Measurements from ENCODE around the gene PRKAR2B.

The PRKAR2B gene

GRCh38 chr7:107043491-107043890, 1.0 kb upstream of the PRKAR2B start:
- Histone ChIP-seq H3K36me3 (replicated peaks; ENCODE audit: low read depth, low read length) (peaks cover 3% of the 10 kb centered on the region), H3K9ac (ENCODE audit: low read length) (no peak overlapping the region), H3K4me1 (ENCODE audit: low read length) (peaks cover 37% of the 10 kb centered on the region), H3K27ac (ENCODE audit: low read length) (no peak overlapping the region), H3K27me3 (ENCODE audit: low read depth, low read length) (no peaks in the 10 kb centered on the region), H3K4me3 (ENCODE audit: low read length) (no peak overlapping the region; the same call in 1 of the 2 replicates), H3K4me2 (ENCODE audit: low read length) (peak overlapping the region; percentile 90; the same call in 1 of the 2 replicates), H4K20me1 (ENCODE audit: insufficient read depth, low read length) (no peaks in the 10 kb centered on the region), H2AFZ (ENCODE audit: low read depth, low read length) (no peak overlapping the region; the same call in 1 of the 2 replicates), H3K9me3 (ENCODE audit: insufficient read depth, low read length) (no peaks in the 10 kb centered on the region), H3K79me2 (ENCODE audit: low read length) (peaks cover 26% of the 10 kb centered on the region)
- no peak for TF ChIP-seq CTCF (IDR thresholded peaks at IDR 0.05; ENCODE audit: low read depth, low read length)
- TF ChIP-seq EZH2phosphoT487 (IDR thresholded peaks at IDR 0.05; ENCODE audit: low read depth): no peak

GRCh38 chr7:107043921-107044346, 571 bp upstream of the PRKAR2B start:
- Histone ChIP-seq H3K27ac (ENCODE audit: low read length) (no peak overlapping the region), H3K79me2 (ENCODE audit: low read length) (peaks cover 28% of the 10 kb centered on the region), H3K36me3 (replicated peaks; ENCODE audit: low read depth, low read length) (peaks cover 3% of the 10 kb centered on the region), H3K27me3 (ENCODE audit: low read depth, low read length) (no peaks in the 10 kb centered on the region), H4K20me1 (ENCODE audit: insufficient read depth, low read length) (no peaks in the 10 kb centered on the region), H3K9ac (ENCODE audit: low read length) (peak overlapping the region; percentile 54), H3K4me3 (ENCODE audit: low read length) (peak overlapping the region; percentile 89), H3K4me2 (ENCODE audit: low read length) (peak overlapping the region; percentile 90), H3K9me3 (ENCODE audit: insufficient read depth, low read length) (no peaks in the 10 kb centered on the region), H2AFZ (ENCODE audit: low read depth, low read length) (peak overlapping the region; percentile 96), H3K4me1 (ENCODE audit: low read length) (peaks cover 37% of the 10 kb centered on the region)
- TF ChIP-seq CTCF (IDR thresholded peaks at IDR 0.05; ENCODE audit: low read depth, low read length) (no peak), EZH2phosphoT487 (IDR thresholded peaks at IDR 0.05; ENCODE audit: low read depth) (no peak)

GRCh38 chr7:107045195-107045960, 873 bp downstream of the PRKAR2B start:
- H3K4me1 ChIP-seq (ENCODE audit: low read length): peaks cover 40% of the 10 kb centered on the region

More at GRCh38 chr7:107045195-107045960, 873 bp downstream of the PRKAR2B start:
- H3K9me3 ChIP-seq (ENCODE audit: insufficient read depth, low read length): no peaks in the 10 kb centered on the region
- H3K79me2 ChIP-seq (ENCODE audit: low read length): peaks cover 31% of the 10 kb centered on the region
- H3K4me3 ChIP-seq (ENCODE audit: low read length): peak overlapping the region; percentile 92
- peak overlapping the region; percentile 84 for H3K4me2 ChIP-seq (ENCODE audit: low read length)
- H3K27me3 ChIP-seq (ENCODE audit: low read depth, low read length): no peaks in the 10 kb centered on the region
- peak overlapping the region; percentile 77 for H3K9ac ChIP-seq (ENCODE audit: low read length)
- peaks cover 4% of the 10 kb centered on the region for H3K36me3 ChIP-seq (replicated peaks; ENCODE audit: low read depth, low read length)
- no peaks in the 10 kb centered on the region for H4K20me1 ChIP-seq (ENCODE audit: insufficient read depth, low read length)
- peak overlapping the region; percentile 28; the same call in 1 of the 2 replicates for H2AFZ ChIP-seq (ENCODE audit: low read depth, low read length)
- TF ChIP-seq EZH2phosphoT487 (IDR thresholded peaks at IDR 0.05; ENCODE audit: low read depth): no peak
- no peak for TF ChIP-seq CTCF (IDR thresholded peaks at IDR 0.05; ENCODE audit: low read depth, low read length)
- H3K27ac ChIP-seq (ENCODE audit: low read length): no peak overlapping the region

Measured in OCI-LY3 (cell line).